ENCODE measurements around the gene SLAIN2.
A peak's percentile ranks its signal among the peaks of the same experiment; 100 is the strongest.
"Not testable (repeated sequence)": the region's sequence is repeated elsewhere in the genome, so short reads cannot be mapped to it uniquely, and the experiment has no call there.

Gene SLAIN2

GRCh38 chr4:48445704-48446103, 104.4 kb downstream of the SLAIN2 start:
- DNase-seq = peak in 2 of 4 experiments; percentile 28 to 48

DNA sequence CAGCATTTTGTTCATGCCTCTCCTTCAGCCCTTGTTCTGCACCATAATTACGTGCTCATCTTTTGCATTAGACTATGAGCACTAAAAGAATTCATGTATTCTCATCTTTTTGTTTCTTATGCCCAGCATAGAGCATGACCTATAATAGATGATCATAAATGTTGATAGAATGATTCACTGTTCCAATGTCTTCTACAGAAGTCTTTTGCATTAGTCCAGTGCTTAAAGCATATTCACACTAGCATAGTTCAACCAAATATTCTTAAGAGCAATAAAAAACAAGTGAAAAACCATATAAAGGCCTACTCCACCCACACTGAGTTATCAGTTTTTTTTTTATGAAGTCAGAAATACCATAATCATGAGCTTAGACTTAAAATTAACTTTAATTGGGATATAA, 105.3 kb downstream of the SLAIN2 start:
- no peak for DNase-seq

DNA sequence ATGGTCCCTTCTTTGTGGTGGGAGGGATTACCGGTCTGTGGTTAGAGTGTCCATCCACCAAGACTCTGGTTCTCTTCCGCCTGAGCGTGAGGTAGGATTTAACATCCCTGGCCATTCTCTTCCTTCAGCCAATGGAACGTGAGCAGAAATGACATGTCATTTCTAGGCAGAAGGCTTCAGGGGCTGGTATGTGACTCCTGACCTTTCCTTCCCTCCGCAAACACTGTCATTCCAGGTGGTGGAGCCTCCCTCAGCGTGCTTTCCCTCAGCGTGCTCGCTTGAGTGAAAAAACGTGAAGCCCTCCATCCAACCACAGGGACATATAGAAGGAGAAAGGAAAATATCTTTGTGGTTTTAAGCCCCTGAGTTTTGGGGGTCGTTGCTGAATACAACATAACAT, 107.8 kb downstream of the SLAIN2 start:
- DNase-seq = no peak

GRCh38 chr4:48450740-48451139, 109.4 kb downstream of the SLAIN2 start:
- no peak for DNase-seq

- not testable (repeated sequence) for DNase-seq
Measured at GRCh38 chr4:48451656-48452055, 110.3 kb downstream of the SLAIN2 start.

DNA sequence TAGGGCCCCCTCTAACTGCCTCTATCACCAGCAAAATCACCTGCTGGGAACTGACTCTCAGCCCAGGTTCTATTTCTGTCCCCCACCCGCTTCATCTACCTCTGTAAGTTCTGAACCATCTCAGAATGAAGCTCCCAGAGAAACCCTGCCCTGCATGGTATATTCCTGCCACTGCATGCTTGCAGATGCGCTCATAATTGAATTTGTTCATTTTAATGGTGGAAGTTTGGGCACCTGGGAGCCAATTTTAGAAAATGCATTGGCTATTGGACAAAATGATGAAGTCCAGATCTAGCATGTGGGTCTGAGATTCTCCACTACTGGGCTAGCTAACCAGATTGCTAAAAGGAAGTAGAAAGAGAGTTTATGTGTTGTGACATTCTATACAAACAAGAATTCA, 113.3 kb downstream of the SLAIN2 start:
- no peak for DNase-seq

DNA sequence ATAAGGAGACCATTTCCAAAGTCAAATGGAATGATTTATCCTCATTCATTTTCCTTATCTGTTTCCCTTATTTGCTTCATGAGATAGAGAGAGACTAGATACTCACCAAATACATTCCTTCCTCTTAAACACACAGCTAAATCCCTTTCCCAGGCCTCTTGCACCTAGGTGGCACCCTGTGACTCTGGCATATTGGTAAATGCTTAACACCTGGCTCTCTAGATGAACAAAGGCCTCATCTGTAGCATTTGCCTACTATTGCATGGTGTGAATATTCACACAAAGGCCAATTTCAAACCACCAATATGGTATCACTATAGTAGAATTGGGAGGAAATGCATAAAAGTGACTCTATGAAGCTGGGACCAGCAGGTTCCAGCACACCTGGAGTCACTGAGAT, 119.7 kb downstream of the SLAIN2 start:
- DNase-seq = no peak

DNA sequence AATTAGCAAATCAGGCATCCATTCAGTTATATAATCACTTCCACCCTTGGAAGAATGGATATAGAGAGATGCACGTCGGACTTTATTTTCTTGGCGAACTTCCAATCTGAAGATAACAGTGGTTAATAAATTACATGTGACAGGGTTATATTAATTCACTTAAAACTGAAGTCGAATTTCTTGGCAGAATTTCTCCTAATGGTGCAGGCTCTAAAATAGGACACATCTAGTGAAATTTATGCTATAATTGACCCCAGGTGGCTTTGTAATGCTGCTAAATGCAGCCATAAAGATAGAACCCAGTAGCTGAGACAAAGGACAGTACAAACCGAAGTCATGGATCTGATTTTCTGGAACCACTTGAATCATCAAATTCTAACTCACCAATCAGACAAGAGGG, 121.0 kb downstream of the SLAIN2 start:
- no peak for DNase-seq

GRCh38 chr4:48467442-48467841, 126.1 kb downstream of the SLAIN2 start:
- DNase-seq = no peak

DNA sequence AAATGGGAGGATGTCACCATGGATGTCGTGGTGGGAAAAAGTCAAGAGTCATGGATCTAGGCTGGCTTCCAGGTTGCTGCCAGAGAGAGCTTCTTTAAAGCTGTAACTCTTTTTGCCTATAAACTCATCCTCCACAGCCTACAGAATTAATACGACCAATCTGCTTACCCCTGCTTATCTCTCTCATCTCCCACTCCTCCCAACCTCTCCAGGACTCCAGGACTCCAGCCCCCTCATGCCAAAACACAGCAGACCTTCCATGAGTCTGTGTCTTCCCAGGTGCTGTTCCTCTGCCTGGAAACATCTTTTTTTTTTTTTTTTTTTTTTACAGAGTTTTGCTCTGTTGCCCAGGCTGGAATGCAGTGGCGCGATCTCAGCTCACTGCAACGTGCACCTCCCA, 126.6 kb downstream of the SLAIN2 start:
- DNase-seq = no peak

GRCh38 chr4:48470137-48470536, 128.8 kb downstream of the SLAIN2 start:
- no peak for DNase-seq

DNA sequence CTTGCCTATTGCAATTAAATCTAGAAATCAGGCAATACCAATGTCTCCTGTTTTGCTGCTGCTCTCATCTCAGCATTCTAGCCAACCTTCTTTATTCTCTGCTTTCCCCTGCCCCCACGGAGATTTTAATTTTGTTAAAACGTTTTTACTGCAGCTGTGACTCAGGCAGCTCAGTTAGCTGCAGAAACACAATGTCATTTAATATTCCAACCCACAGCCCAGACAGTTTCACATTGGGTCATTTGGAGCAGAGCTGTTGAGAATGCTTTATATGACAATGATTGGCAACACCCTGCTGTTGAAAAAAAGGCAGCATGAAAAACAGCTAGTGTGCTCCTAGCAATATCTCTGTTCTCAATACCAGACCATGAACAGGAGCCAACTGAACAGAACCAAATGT, 129.2 kb downstream of the SLAIN2 start:
- DNase-seq = no peak

DNA sequence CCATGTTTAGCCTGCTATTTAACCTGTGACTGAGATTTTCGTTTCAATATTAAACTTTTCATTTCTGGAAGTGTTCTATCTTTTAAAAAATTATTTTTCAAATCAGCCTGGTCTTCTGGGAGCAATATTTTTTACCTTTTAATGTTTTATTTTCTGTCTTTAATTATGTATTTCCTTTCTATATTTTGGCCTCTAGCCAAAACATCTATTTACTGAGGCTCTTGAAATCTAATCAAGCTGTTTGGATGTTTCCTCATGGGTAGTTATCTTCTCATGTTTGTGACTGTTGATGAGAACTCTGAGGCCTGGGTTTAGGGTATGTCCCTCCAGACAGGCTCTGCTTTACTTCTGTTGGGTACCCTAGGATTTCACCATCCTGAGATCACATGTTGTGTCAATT, 131.5 kb downstream of the SLAIN2 start:
- DNase-seq = no peak

GRCh38 chr4:48475770-48476169, 134.4 kb downstream of the SLAIN2 start:
- DNase-seq = no peak

Data from suppressor macrophage (primary cell).